GM19025 (cell line): Measurements from ENCODE around the gene UNKL.
"Not testable (repeated sequence)": the region's sequence is repeated elsewhere in the genome, so short reads cannot be mapped to it uniquely, and the experiment has no call there.

Source experiments
- ATAC-seq: cut with Tn5 transposase; IDR thresholded peaks from one replicate; pipeline ENCODE4 v1.9.1; 2021; ENCODE audit warnings: mild to moderate bottlenecking, low read depth, moderate library complexity; ENCODE audit not compliant: unreplicated experiment

The UNKL gene

GRCh38 chr16:1446296-1447080 is 32.0 kb upstream of the UNKL start:
- ATAC-seq = no peak

DNA sequence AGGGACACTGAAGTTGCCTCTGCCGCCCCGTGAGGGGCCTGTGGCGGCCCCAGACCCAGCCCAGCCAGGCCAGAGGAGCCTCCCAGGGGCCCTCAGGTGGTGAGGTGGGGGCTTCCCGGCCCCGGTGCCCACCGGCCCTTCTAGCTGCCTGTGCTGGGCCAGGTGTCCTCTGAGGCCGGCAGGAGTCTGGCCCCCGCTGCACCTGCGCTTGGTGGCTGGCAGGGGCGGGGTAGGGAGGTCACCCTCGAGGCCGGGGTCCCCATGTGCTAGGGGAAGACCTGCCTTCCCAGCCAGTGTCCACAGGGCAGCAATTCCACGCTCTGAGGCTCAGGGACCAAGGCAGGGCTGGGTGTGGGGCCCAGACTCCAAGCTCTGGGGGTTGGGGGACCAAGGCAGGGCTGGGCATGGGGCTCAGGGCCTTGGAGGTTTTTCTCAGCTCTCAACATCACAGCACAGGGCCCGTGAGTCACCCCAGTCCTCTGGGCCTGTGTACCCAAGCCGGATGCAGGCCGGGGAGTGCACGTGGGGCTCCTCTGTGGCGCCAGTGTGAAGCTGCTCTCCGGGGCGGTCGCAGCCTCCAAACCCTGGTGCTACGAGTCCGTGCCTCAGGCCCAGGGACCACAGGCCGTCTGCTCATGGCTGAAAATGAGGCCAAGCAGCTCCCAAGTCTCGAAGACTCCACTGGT is 31.2 kb upstream of the UNKL start:
- no peak for ATAC-seq

- no peak for ATAC-seq
Measured at GRCh38 chr16:1444730-1445517, 30.4 kb upstream of the UNKL start.

GRCh38 chr16:1443980-1444729 is 29.7 kb upstream of the UNKL start, which contains the start of gene CCDC154:
Gene CCDC154, minus strand, starts transcription at chr16:1444556. Its CDS starts 234 bp downstream, at chr16:1444322.
- ATAC-seq = no peak

GRCh38 chr16:1443403-1443973 is 29.0 kb upstream of the UNKL start:
- ATAC-seq = no peak

GRCh38 chr16:1442697-1443096 is 28.2 kb upstream of the UNKL start:
- no peak for ATAC-seq

DNA sequence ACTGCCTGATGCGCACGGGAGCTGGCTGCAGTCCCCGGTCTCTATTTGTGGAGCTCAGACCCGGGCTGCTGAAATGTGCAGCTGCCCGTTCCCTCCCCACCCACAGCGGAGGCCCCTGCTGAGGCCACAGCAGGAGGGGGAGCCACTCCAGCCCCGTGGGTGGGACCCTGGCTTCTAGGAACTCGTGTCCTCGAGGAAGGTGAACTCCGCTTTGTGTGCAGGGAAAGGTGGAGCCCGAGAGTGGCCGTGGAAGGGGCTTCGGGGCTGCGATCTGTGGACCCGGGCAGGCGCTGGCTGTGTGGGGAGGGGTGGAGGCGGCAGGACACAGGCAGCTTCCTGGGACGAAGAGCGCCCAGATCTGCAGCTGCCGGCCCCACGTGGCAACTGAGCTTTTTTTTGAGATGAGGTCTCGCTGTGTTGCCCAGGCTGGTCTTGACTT is 26.9 kb upstream of the UNKL start:
- no peak for ATAC-seq

GRCh38 chr16:1439699-1440074 is 25.2 kb upstream of the UNKL start:
- not testable (repeated sequence) for ATAC-seq

DNA sequence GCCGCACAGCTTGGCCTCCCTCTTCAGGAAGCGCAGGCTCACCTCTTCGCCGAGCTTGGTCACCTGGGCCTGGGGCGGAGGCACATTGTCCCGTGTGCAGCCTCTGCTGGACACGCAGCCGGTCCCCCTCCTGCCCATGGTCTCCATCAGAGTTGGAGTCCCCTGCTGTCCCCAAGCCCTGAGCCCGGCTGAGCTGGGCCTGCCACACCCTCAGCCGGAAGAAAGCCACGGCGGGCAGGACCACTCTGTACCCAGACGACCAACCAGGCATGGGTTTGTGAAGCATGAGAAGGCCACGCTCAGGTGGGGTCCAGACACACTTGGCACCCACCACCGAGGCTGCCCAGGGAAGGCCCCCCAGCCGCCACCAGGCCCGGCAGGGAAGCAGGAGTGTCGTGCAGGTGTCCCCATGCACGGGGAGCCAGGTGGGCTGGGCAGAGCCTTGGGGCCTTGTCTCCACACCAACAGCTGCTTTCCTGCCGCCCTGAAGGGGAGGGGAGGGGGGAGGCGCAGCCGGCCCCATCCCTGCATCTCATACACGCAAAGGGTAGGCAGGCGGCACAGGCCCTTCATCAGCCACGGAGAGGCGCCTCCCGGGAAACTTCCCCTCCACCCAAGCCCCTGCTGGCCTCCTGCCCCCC is 24.7 kb upstream of the UNKL start:
- ATAC-seq = no peak

- ATAC-seq = no peak
Measured at GRCh38 chr16:1438229-1439057, 23.9 kb upstream of the UNKL start.

GRCh38 chr16:1437606-1438005 is 23.1 kb upstream of the UNKL start:
- no peak for ATAC-seq

DNA sequence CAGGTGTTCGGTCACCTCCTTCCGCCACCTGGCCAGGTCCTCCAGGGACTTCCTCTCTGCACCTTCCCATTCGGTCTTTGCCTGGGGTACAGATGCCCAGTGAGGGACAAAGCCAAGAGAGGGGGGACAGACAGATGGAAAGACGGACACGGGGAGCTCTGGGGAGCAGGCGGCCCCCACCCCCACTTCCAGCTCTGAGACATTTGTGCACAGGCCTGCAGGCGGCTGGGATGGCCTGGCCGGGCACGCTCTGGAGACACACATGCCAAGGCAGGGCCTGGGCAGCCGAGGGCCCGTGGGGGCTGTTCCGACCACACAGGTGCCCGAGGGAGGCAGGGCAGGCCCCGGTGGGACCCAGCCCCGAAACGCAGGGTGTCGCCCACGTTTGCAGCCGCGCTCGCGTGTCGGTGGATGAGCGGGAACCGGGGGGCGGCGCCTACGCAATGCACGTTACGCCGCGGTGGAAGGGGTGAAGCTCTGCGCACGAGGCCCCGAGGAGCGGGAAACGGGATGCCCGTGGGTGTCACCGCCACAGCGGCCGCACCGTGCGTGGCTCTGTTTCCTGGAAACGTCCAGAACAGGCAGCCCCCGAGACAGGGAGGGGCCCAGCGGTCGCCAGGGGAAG is 22.3 kb upstream of the UNKL start:
- no peak for ATAC-seq

DNA sequence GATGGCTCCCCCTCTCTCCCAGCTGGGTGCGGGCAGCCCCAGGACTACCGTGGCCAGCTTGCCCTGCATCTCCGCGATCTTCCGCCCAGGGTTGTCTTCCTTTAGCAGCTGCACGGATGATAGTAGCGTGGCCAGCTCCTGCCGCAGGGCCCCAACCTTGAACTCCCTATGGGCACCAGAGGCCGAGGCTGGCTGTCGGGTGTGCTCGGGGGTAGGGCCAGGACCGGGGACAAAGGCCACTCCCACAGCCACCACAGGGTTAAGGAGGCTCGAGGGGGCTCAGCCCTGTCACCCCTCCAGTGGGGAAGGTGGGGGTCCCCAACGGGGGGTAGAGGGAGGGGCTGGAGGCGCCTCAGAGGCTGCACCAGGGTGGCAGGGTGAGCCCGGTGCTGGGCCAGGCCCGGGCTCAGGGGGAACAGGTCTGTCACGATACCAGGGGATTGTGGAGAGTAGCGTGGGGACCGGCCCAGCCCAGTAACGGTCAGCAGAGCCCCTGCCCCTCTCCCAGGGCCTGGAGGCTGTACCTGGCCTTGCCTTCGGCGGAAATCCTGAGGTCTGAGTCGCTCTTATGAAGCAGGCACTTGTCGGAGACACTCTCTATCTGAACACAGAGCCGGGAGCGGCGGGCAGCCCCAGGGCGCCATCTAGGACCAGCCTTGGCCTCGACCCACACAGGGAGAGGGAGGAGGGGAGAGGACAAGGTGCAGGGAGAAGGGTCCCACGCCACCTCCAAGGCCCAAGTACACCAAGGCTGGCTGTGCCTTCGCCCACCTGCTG is 21.6 kb upstream of the UNKL start:
- no peak for ATAC-seq

DNA sequence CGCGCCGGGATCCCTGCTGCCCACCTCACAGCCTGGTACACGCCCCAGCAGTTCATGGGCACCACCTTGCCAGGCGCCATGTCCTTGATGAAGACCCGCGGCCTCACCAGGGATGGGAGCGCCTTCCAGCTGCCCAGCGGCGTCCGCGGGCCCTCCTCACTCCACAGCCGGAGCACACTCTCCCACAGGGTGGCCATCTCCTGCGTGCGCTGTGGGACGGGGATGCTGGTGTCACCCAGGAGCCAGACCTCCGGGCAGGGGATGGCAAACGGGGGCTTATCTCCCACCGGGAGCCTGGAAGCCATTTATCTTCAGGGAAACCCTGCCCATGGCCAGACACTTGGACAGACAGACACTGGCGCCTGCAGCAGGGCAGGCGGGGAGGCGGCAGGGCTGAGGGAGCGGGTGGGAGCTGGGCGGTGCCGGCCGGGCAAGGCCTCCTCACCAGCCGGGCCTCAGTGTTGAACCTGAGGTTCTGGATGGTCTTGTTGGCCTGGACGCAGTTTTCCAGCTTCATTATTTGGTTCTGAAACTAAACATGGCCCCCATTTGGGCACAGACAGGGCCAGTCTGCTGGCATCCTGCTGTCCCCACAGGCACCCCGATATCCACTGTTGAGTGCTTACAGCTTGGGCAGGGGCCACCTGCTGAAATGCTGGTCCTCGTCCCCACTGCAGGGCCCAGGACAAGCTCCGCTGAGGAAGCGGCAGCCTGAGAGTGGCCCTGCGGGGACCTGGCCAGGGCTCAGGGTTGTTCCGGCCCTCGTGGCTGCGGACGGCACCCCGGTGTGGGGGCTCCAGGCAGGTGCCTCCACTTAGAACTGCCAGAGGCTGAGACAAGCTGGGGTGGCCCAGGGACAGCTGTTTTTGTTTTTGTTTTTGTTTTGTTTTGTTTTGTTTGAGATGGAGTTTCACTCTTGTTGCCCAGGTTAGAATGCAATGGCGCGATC is 20.4 kb upstream of the UNKL start:
- ATAC-seq = no peak

- ATAC-seq = no peak
Measured at GRCh38 chr16:1433756-1434155, 19.3 kb upstream of the UNKL start.

GRCh38 chr16:1433263-1433560 is 18.7 kb upstream of the UNKL start:
- ATAC-seq = no peak
